Measurements from ENCODE around the gene LCN2. TPM values are rescaled to one million over a fixed set of nuclear protein-coding genes. Genes with fewer than 3 reads are reported as not detected.
"Not testable (repeated sequence)": the region's sequence is repeated elsewhere in the genome, so short reads cannot be mapped to it uniquely, and the experiment has no call there.

LCN2 gene
- total and polyA plus RNA-seq, 12 donors, result 0.33 to 48.2 (median 1.2) TPM; not detected in 3

DNA sequence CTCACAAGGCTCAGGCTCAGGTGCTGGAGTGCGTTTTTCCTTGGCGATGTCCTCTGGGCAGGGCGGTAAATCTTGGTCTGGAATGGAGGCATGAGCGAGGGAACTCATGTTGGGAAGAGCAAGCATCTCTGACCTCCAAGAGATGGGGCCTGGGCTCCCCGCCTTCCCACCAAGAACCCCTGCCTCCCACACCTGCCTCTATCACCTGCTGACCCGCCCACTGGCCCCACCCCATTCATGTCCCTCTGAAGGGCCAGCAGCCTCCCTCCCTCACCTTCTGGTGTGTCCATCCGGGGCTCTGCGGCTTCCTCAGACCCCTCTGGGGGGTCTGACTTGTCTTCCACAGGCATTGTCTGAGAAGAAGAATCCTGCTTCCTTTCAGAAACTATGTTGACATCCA lies 31.2 kb downstream of the LCN2 start:
- intact Hi-C loops (cut with DNase I), result no loop called here
- no peaks in the 10 kb centered on the region for H3K9me3 ChIP-seq (replicated peaks in 1 of 3)
- H3K4me3 ChIP-seq, result no peak overlapping the region
- no peak for TF ChIP-seq POLR2A (IDR thresholded peaks at IDR 0.05)
- H3K4me1 ChIP-seq (replicated peaks in 1 of 2), result peaks cover 16 to 22% of the 10 kb centered on the region in 2 donors
- 93 to 99% (median 96%) methylated on average over 4 to 8 of the region's 8 CpGs for WGBS, 4 donors
- DNase-seq, result peak in 1 of 7 donors; percentile 17
- no peak overlapping the region for H3K27ac ChIP-seq
- H3K36me3 ChIP-seq (replicated peaks in 1 of 2), result peaks cover 0 to 83% of the 10 kb centered on the region in 2 donors
- H3K27me3 ChIP-seq, result no peaks in the 10 kb centered on the region

DNA sequence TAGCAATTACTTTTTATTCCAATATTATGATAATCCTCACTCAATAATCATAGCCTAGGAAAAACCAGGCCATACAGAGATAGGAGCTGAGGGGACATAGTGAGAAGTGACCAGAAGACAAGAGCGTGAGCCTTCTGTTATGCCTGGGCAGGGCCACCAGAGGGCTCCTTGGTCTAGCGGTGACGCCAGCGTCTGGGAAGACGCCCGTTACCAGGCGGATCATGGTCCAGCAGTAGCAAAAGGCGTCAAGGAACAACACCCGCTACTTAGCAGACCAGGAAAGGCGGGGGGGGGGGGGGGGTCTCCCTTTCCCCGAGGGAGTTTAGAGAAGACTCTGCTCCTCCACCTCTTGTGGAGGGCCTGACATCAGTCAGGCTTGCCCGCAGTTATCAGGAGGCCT lies 32.2 kb downstream of the LCN2 start:
- Histone ChIP-seq H3K36me3 (replicated peaks in 1 of 2) (peaks cover 0 to 83% of the 10 kb centered on the region in 2 donors), H3K27ac (peak overlapping the region in 1 of 5 donors; percentile 31), H3K4me1 (replicated peaks in 1 of 2) (peaks cover 10 to 12% of the 10 kb centered on the region in 2 donors)
- H3K4me3 ChIP-seq; H3K27me3 ChIP-seq; H3K9me3 ChIP-seq (replicated peaks in 1 of 3); intact Hi-C loops (cut with DNase I): not testable (repeated sequence)
- WGBS, 4 donors, result 29 to 42% (median 35%) methylated on average over 6 to 12 of the region's 12 CpGs; no CpG with 5 or more reads in 1 of the 4 donors
- DNase-seq, result peak; percentile 63 to 90 (median 75)
- peak; percentile 34 to 74 (median 56) for TF ChIP-seq CTCF (IDR thresholded peaks at IDR 0.05)

DNA sequence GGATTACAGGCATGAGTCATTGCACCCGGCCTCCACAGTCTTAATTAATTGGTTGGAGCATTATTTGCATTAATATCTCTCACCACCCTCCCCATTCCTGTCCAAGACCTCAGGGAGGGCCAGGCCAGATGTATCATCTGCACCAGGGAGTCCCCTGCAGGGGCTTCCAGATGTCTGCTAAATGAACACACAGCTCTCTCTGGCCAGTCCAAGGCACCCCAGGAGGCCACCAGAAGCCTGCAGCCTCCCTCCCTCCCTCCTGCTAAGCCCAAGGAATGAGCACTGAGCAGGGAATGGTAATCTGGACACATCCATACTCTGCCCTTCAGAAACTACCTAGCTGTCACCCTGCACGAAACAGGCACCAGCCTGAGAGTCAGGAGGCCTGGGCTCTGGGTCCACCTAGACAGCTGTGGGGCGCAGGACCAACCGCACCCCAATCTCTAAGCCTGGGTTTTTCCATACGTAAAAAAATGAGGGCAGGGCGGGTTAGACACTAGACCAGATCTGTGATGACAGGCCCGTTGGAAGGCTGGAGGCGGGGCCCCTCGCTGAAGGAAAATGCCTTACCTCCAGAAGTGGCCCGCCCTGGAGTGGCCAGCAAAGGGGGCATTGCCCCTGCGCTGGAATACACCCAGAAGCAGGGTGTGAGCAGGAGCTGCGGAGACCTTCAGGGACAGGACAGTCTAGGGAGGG lies 33.8 kb downstream of the LCN2 start:
- no peak overlapping the region for H3K27ac ChIP-seq
- H3K27me3 ChIP-seq, result no peaks in the 10 kb centered on the region
- no peak for TF ChIP-seq POLR2A (IDR thresholded peaks at IDR 0.05)
- no peak for TF ChIP-seq CTCF (IDR thresholded peaks at IDR 0.05)
- no peaks in the 10 kb centered on the region for H3K9me3 ChIP-seq (replicated peaks in 1 of 3)
- intact Hi-C loops (cut with DNase I), result no loop called here
- H3K4me1 ChIP-seq (replicated peaks in 1 of 2), result no peaks in the 10 kb centered on the region
- H3K36me3 ChIP-seq (replicated peaks in 1 of 2), result peaks cover 0 to 81% of the 10 kb centered on the region in 2 donors
- 85 to 90% (median 88%) methylated on average over 12 of the region's 12 CpGs for WGBS, 4 donors
- H3K4me3 ChIP-seq, result no peak overlapping the region
- peak in 1 of 7 donors; percentile 16 for DNase-seq

- Histone ChIP-seq H3K4me3 (no peak overlapping the region), H3K9me3 (replicated peaks in 1 of 3) (no peaks in the 10 kb centered on the region), H3K27me3 (no peaks in the 10 kb centered on the region), H3K4me1 (replicated peaks in 1 of 2) (peaks cover 7 to 10% of the 10 kb centered on the region in 2 donors), H3K27ac (no peak overlapping the region), H3K36me3 (replicated peaks in 1 of 2) (peaks cover 0 to 68% of the 10 kb centered on the region in 2 donors)
- DNase-seq, result no peak
- TF ChIP-seq POLR2A (IDR thresholded peaks at IDR 0.05) (no peak), CTCF (IDR thresholded peaks at IDR 0.05) (no peak)
- intact Hi-C loops (cut with DNase I), result no loop called here
- 87 to 94% (median 93%) methylated on average over 11 of the region's 11 CpGs for WGBS, 4 donors
These were observed 37.0 kb downstream of the LCN2 start for GRCh38 chr9:128185979-128186965.

Measured in adrenal gland (tissue), 12 donors.